ENCODE measurements around the gene TMBIM4.

DNA sequence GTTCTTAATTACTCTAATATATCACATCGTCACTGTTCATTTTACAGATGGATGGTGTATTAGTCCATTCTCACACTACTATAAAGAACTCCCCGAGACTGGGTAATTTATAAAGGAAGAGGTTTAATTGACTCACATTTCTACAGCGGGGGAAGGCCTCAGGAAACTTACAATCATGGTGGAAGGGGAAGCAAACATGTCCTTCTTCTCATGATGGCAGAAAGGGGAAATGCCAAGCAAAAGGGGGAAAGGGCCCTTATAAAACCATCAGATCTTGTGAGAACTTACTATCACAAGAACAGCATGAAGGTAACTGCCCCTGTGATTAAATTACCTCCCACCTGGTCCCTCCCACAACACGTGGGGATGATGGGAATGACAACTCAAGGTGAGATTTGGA lies 6.5 kb downstream of the TMBIM4 start:
- no peak for TF ChIP-seq POLR2A (IDR thresholded peaks at IDR 0.05)
- TF ChIP-seq, protein P1, sequence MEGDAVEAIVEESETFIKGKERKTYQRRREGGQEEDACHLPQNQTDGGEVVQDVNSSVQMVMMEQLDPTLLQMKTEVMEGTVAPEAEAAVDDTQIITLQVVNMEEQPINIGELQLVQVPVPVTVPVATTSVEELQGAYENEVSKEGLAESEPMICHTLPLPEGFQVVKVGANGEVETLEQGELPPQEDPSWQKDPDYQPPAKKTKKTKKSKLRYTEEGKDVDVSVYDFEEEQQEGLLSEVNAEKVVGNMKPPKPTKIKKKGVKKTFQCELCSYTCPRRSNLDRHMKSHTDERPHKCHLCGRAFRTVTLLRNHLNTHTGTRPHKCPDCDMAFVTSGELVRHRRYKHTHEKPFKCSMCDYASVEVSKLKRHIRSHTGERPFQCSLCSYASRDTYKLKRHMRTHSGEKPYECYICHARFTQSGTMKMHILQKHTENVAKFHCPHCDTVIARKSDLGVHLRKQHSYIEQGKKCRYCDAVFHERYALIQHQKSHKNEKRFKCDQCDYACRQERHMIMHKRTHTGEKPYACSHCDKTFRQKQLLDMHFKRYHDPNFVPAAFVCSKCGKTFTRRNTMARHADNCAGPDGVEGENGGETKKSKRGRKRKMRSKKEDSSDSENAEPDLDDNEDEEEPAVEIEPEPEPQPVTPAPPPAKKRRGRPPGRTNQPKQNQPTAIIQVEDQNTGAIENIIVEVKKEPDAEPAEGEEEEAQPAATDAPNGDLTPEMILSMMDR (IDR thresholded peaks at IDR 0.05), result no peak

Measured in thyroid gland (tissue), 4 donors.